Tibial nerve (tissue), 4 donors: ENCODE results near the gene BMX. TPM values are rescaled to one million over a fixed set of nuclear protein-coding genes. Genes with fewer than 3 reads are reported as not detected.

ENCODE experiments used
- DNase-seq, 2 donors: peaks; one replicate each; pipeline ENCODE4 v3.0.0-alpha.2; 2019; ENCODE audit warnings: low spot score in 2 of 2
- H3K27ac ChIP-seq, 4 donors: fragments of 200-600 bp; sonication (generic) in 3 of 4; one replicate each; pipeline ENCODE4 v1.5.1; 2017 to 2019; ENCODE audit warnings: mild to moderate bottlenecking in 1 of 4
- H3K27me3 ChIP-seq, 2 donors: fragments of 200-600 bp; sonication (generic) in 1 of 2; one replicate each; pipeline versions ENCODE4 v1.5.1 to v1.6.0; 2017 to 2019
- H3K36me3 ChIP-seq, 3 donors: fragments of 200-600 bp; sonication (generic); one replicate each; pipeline ENCODE4 v1.5.1; 2018 to 2019
- H3K4me1 ChIP-seq, 4 donors: fragments of 200-600 bp; sonication (generic) in 3 of 4; one replicate each; pipeline ENCODE4 v1.5.1; 2017 to 2019
- H3K4me3 ChIP-seq, 4 donors: fragments of 200-600 bp; sonication (generic) in 3 of 4; one replicate each; pipeline ENCODE4 v1.5.1; 2017 to 2019; ENCODE audit warnings: mild to moderate bottlenecking in 1 of 4, moderate library complexity in 1 of 4
- H3K9me3 ChIP-seq, 4 donors: fragments of 200-600 bp; sonication (generic) in 3 of 4; one replicate each; pipeline ENCODE4 v1.5.1; 2017 to 2019
- CTCF ChIP-seq, 5 experiments: fragments of 200-600 bp in 3 of 5; fragments of 450-650 bp in 2 of 5; sonication (generic) in 3 of 5; IDR thresholded peaks; one replicate each; pipeline ENCODE4 v1.5.1; 2016 to 2019; ENCODE audit warnings: antibody characterized with exemption in 5 of 5, mild to moderate bottlenecking in 3 of 5, moderate library complexity in 2 of 5
- EP300 ChIP-seq, 2 donors: sonication (generic); formaldehyde crosslinking; IDR thresholded peaks; one replicate each; pipeline ENCODE4 v1.6.1; 2017; ENCODE audit warnings: antibody characterized with exemption in 2 of 2, mild to moderate bottlenecking in 1 of 2
- POLR2A ChIP-seq, 2 donors: fragments of 450-650 bp; IDR thresholded peaks; one replicate each; pipeline ENCODE4 v1.6.1; 2017; ENCODE audit warnings: antibody characterized with exemption in 2 of 2, mild to moderate bottlenecking in 2 of 2, moderate library complexity in 2 of 2
- WGBS, 2 donors: methylation state at CpG; one replicate each; pipeline ENCODE4 v1.1.5; 2018; 5-methylcytosine and 5-hydroxymethylcytosine counted together
- total RNA-seq, 4 donors: library from RNA; depleted of rRNA; stranded (reverse); fragments of >200 nt; gene quantifications; one replicate each; pipeline ENCODE4 v1.1.0, GENCODE V29; 2016

Gene BMX
- total RNA-seq, 4 donors from 2014 or later = 1.8 to 5.9 (median 3.4) TPM

GRCh38 chrX:15511563-15511962 lies 11.0 kb downstream of the BMX start:
- no peak for TF ChIP-seq EP300 (IDR thresholded peaks at IDR 0.05)

GRCh38 chrX:15512401-15512965 lies 11.9 kb downstream of the BMX start:
- 69 to 83% methylated on average over 4 of the region's 4 CpGs for WGBS, 2 donors
- Histone ChIP-seq H3K4me3 (no peak overlapping the region), H3K27ac (no peak overlapping the region), H3K9me3 (no peaks in the 10 kb centered on the region), H3K4me1 (no peaks in the 10 kb centered on the region), H3K36me3 (no peaks in the 10 kb centered on the region), H3K27me3 (no peaks in the 10 kb centered on the region)
- no peak for TF ChIP-seq EP300 (IDR thresholded peaks at IDR 0.05)
- no peak for TF ChIP-seq POLR2A (IDR thresholded peaks at IDR 0.05)
- TF ChIP-seq CTCF (IDR thresholded peaks at IDR 0.05) = no peak
- no peak for DNase-seq

More at GRCh38 chrX:15511563-15511962, 11.0 kb downstream of the BMX start:
- H3K4me1 ChIP-seq = no peaks in the 10 kb centered on the region
- H3K4me3 ChIP-seq = no peak overlapping the region
- no peak overlapping the region for H3K27ac ChIP-seq
- WGBS, 2 donors = 15 to 33% methylated on average over 1 of the region's 1 CpG
- no peaks in the 10 kb centered on the region for H3K36me3 ChIP-seq
- no peaks in the 10 kb centered on the region for H3K9me3 ChIP-seq
- no peak for DNase-seq
- H3K27me3 ChIP-seq = no peaks in the 10 kb centered on the region

GRCh38 chrX:15514279-15514678 lies 13.7 kb downstream of the BMX start:
- DNase-seq = no peak
- no peaks in the 10 kb centered on the region for H3K4me1 ChIP-seq
- H3K27me3 ChIP-seq = no peaks in the 10 kb centered on the region
- 63 to 89% methylated on average over 1 of the region's 1 CpG for WGBS, 2 donors
- H3K36me3 ChIP-seq = no peaks in the 10 kb centered on the region
- no peak overlapping the region for H3K27ac ChIP-seq
- no peaks in the 10 kb centered on the region for H3K9me3 ChIP-seq
- TF ChIP-seq CTCF (IDR thresholded peaks at IDR 0.05) (no peak), POLR2A (IDR thresholded peaks at IDR 0.05) (no peak), EP300 (IDR thresholded peaks at IDR 0.05) (no peak)
- H3K4me3 ChIP-seq = no peak overlapping the region

- WGBS, 2 donors = 40 to 64% methylated on average over 2 to 6 of the region's 6 CpGs
- Histone ChIP-seq H3K27ac (no peak overlapping the region), H3K27me3 (no peaks in the 10 kb centered on the region), H3K36me3 (no peaks in the 10 kb centered on the region), H3K9me3 (no peaks in the 10 kb centered on the region), H3K4me1 (no peaks in the 10 kb centered on the region), H3K4me3 (no peak overlapping the region)
- no peak for TF ChIP-seq CTCF (IDR thresholded peaks at IDR 0.05)
- TF ChIP-seq EP300 (IDR thresholded peaks at IDR 0.05) = no peak
- TF ChIP-seq POLR2A (IDR thresholded peaks at IDR 0.05) = no peak
- DNase-seq = no peak
These were observed 15.3 kb downstream of the BMX start for GRCh38 chrX:15515931-15516330.

- TF ChIP-seq CTCF (IDR thresholded peaks at IDR 0.05) = no peak
- TF ChIP-seq EP300 (IDR thresholded peaks at IDR 0.05) = no peak
- no peak for TF ChIP-seq POLR2A (IDR thresholded peaks at IDR 0.05)
- Histone ChIP-seq H3K4me3 (no peak overlapping the region), H3K9me3 (no peaks in the 10 kb centered on the region), H3K27ac (no peak overlapping the region), H3K27me3 (no peaks in the 10 kb centered on the region), H3K4me1 (no peaks in the 10 kb centered on the region), H3K36me3 (no peaks in the 10 kb centered on the region)
- DNase-seq = no peak
- 84 to 93% methylated on average over 3 of the region's 3 CpGs for WGBS, 2 donors
These were observed 21.9 kb downstream of the BMX start for GRCh38 chrX:15522464-15522863.

GRCh38 chrX:15523088-15523487 lies 22.5 kb downstream of the BMX start:
- no peaks in the 10 kb centered on the region for H3K27me3 ChIP-seq
- TF ChIP-seq EP300 (IDR thresholded peaks at IDR 0.05) (no peak), POLR2A (IDR thresholded peaks at IDR 0.05) (no peak), CTCF (IDR thresholded peaks at IDR 0.05) (no peak)
- H3K27ac ChIP-seq = no peak overlapping the region
- no peak overlapping the region for H3K4me3 ChIP-seq
- no peaks in the 10 kb centered on the region for H3K36me3 ChIP-seq
- H3K4me1 ChIP-seq = no peaks in the 10 kb centered on the region
- no peak for DNase-seq
- H3K9me3 ChIP-seq = no peaks in the 10 kb centered on the region
